ENCODE results near the gene PATE3.

The PATE3 gene

DNA sequence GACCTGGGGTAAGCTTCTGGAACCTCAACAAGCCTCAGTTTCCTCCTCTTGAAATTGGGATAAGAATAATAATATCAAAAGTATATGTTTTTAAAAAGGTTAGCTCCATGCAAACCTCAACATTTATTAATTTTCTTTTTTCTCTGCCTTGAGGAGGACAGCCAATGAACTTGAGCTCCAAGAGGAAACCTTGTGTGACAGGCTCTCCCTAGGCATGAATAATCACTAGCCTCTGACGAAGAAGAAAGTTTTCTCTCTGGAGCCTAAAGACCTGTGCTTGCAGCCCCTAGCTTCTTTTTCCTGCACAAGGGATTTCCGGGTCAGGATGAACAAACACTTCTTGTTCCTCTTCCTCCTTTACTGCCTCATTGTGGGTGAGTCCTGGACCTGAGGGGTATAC is at the start of gene PATE3:
Gene PATE3, plus strand, starts transcription at position 301 of the 400 bp plus-strand sequence. Its CDS starts 25 bp downstream, at position 326.
- H3K4me3 ChIP-seq (ENCODE audit: low read depth, low read length): no peak within 1 kb of the TSS
- TF ChIP-seq, protein P1, sequence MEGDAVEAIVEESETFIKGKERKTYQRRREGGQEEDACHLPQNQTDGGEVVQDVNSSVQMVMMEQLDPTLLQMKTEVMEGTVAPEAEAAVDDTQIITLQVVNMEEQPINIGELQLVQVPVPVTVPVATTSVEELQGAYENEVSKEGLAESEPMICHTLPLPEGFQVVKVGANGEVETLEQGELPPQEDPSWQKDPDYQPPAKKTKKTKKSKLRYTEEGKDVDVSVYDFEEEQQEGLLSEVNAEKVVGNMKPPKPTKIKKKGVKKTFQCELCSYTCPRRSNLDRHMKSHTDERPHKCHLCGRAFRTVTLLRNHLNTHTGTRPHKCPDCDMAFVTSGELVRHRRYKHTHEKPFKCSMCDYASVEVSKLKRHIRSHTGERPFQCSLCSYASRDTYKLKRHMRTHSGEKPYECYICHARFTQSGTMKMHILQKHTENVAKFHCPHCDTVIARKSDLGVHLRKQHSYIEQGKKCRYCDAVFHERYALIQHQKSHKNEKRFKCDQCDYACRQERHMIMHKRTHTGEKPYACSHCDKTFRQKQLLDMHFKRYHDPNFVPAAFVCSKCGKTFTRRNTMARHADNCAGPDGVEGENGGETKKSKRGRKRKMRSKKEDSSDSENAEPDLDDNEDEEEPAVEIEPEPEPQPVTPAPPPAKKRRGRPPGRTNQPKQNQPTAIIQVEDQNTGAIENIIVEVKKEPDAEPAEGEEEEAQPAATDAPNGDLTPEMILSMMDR (IDR thresholded peaks at IDR 0.05; ENCODE audit: borderline replicate concordance, insufficient read depth, low read depth, low read length): no peak

DNA sequence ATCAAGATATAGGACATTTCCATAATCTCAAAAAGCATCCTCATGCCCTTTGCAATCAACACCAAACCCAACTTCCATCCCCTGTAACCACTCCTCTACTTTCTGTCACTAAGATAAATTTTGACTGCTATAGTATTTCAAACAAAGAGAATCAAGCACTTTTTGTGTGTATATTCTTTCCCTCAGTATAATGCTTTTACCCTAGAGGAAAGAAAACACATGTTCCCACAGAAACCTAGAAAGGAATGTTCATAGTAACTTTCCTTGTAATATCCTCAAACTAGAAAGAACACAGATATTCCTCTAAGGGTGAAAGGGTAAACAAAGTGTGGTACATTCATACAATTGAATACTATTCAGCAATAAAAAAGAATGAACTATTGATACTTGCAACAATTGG is 47.3 kb upstream of the PATE3 start:
- TF ChIP-seq, protein P1 (IDR thresholded peaks at IDR 0.05; ENCODE audit: borderline replicate concordance, insufficient read depth, low read depth, low read length): no peak
- H3K4me3 ChIP-seq (ENCODE audit: low read depth, low read length): no peak overlapping the region

DNA sequence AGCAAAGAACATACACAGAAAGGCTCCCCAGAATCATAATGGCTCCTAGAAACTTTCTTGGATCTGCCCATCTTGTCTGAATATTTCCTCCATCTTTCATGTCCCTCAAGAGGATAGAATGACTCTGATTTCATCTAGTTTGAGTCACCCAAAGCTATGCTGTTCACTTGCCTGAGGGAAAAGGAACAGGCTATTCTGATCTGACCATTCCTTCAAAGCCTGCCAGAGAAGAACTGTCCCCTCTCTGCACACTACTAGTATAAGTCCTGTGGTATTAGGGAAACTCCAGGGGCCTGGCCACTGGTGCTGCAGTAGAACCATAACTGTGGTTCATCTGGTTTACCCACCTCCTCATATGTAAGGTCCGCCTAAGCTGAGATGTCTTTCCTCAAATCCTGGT is 44.2 kb upstream of the PATE3 start:
- H3K4me3 ChIP-seq (ENCODE audit: low read depth, low read length): no peak overlapping the region
- TF ChIP-seq, protein P1 (IDR thresholded peaks at IDR 0.05; ENCODE audit: borderline replicate concordance, insufficient read depth, low read depth, low read length): no peak

GRCh38 chr11:125745979-125746378 is 41.9 kb upstream of the PATE3 start, which contains the start of gene PATE1:
Gene PATE1 (plus strand): TSS chr11:125746279. CDS start chr11:125746305, 26 bp downstream.
- TF ChIP-seq, protein P1 (IDR thresholded peaks at IDR 0.05; ENCODE audit: borderline replicate concordance, insufficient read depth, low read depth, low read length): no peak
- no peak within 1 kb of the TSS for H3K4me3 ChIP-seq (ENCODE audit: low read depth, low read length)

DNA sequence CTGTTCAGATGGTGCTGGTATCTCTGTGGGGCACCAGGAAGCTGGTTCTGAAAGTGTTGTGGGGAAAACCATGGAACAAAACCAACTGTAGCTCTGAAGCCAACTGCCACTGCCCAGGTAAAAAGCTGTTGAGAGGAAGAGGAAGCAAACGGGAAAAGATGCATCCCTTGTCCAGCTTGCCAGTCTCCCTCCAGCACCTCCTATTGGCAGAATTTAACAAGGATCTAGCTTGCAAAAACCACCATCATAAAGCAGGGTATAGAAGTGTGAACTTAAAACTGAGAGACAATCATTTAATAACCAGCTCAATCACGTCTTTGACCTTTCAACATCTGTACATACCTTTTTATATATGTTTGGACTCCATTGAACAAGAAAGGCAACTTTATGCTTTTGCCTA is 37.3 kb upstream of the PATE3 start:
- TF ChIP-seq, protein P1 (IDR thresholded peaks at IDR 0.05; ENCODE audit: borderline replicate concordance, insufficient read depth, low read depth, low read length): no peak

DNA sequence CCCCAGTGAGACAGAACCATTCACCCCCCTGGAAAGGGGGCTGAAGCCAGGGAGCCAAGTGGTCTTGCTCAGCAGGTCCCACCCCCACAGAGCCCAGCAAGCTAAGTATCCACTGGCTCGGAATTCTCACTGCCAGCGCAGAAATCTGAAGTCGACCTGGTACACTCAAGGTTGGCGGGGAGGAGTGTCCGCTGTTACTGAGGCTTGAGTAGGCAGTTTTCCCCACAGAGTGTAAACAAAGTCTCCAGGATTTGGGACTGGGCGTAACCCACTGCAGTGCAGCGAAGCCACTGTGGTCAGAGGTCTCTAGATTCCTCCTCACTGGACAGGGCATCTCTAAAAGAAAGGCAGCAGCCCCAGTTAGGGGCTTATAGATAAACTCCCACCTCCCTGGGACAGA is 31.9 kb upstream of the PATE3 start:
- H3K4me3 ChIP-seq (ENCODE audit: low read depth, low read length): no peak overlapping the region
- TF ChIP-seq, protein P1 (IDR thresholded peaks at IDR 0.05; ENCODE audit: borderline replicate concordance, insufficient read depth, low read depth, low read length): no peak

More for the DNA sequence above, 37.3 kb upstream of the PATE3 start:
- H3K4me3 ChIP-seq (ENCODE audit: low read depth, low read length): no peak overlapping the region

GRCh38 chr11:125762445-125762844 is 25.5 kb upstream of the PATE3 start:
- H3K4me3 ChIP-seq (ENCODE audit: low read depth, low read length): no peak overlapping the region
- TF ChIP-seq, protein P1 (IDR thresholded peaks at IDR 0.05; ENCODE audit: borderline replicate concordance, insufficient read depth, low read depth, low read length): no peak
